Vagina (tissue), 2 donors: Measurements from ENCODE around the gene KIF5B. TPM values are rescaled to one million over a fixed set of nuclear protein-coding genes. Genes with fewer than 3 reads are reported as not detected.

Experiments
- DNase-seq, 2 donors: peaks; one replicate each; pipeline ENCODE4 v3.0.0-alpha.2; 2017; ENCODE audit errors: extremely low spot score in 2 of 2
- H3K27ac ChIP-seq: fragments of 200-600 bp; sonication (generic); one replicate; pipeline ENCODE4 v1.5.1; 2019
- H3K27me3 ChIP-seq: fragments of 200-600 bp; sonication (generic); one replicate; pipeline ENCODE4 v1.5.1; 2019
- H3K36me3 ChIP-seq, 2 donors: fragments of 200-600 bp; sonication (generic); one replicate each; pipeline ENCODE4 v1.5.1; 2017 to 2019
- H3K4me1 ChIP-seq: fragments of 200-600 bp; sonication (generic); one replicate; pipeline ENCODE4 v1.5.1; 2019
- H3K4me3 ChIP-seq, 2 donors: fragments of 200-600 bp; sonication (generic); 1 replicate in 1 of 2; 2 replicates in 1 of 2; pipeline ENCODE4 v1.5.1; 2016 to 2019
- H3K9me3 ChIP-seq: fragments of 200-600 bp; sonication (generic); one replicate; pipeline ENCODE4 v1.5.1; 2019
- POLR2A ChIP-seq, 2 donors: fragments of 450-650 bp; IDR thresholded peaks; one replicate each; pipeline ENCODE4 v1.6.1; 2017; ENCODE audit warnings: antibody characterized with exemption in 2 of 2, mild to moderate bottlenecking in 2 of 2, moderate library complexity in 2 of 2
- POLR2AphosphoS5 ChIP-seq, 2 donors: sonication (generic); formaldehyde crosslinking; IDR thresholded peaks; one replicate each; pipeline ENCODE4 v1.9.0; 2017; ENCODE audit warnings: antibody characterized with exemption in 2 of 2, mild to moderate bottlenecking in 2 of 2, low read depth in 1 of 2; ENCODE audit not compliant: insufficient read depth in 1 of 2
- intact Hi-C: fragments of 100-400 bp; cut with DNase I; formaldehyde crosslinking; loops from one replicate; pipeline ENCODE4 v1.15.1; 2023
- total RNA-seq: library from RNA; depleted of rRNA; stranded (reverse); fragments of >200 nt; gene quantifications from one replicate; pipeline ENCODE4 v1.2.3, GENCODE V29; 2016
- TF ChIP-seq, protein P1 (sequence below), 3 experiments: fragments of 450-650 bp in 2 of 3; fragments of 200-600 bp in 1 of 3; sonication (generic) in 1 of 3; IDR thresholded peaks; one replicate each; pipeline ENCODE4 v1.5.1; 2017 to 2019; ENCODE audit warnings: antibody characterized with exemption in 3 of 3, mild to moderate bottlenecking in 2 of 3, moderate library complexity in 2 of 3

KIF5B gene
- total RNA-seq, 1 donor from 2014 or later, result 74.2 TPM

GRCh38 chr10:32031920-32032319 lies 24.3 kb downstream of the KIF5B start:
- no peaks in the 10 kb centered on the region for H3K4me1 ChIP-seq
- no peak for DNase-seq
- H3K27me3 ChIP-seq, result no peaks in the 10 kb centered on the region
- no peak overlapping the region for H3K27ac ChIP-seq
- no peak for TF ChIP-seq POLR2A (IDR thresholded peaks at IDR 0.05)
- TF ChIP-seq, protein P1, sequence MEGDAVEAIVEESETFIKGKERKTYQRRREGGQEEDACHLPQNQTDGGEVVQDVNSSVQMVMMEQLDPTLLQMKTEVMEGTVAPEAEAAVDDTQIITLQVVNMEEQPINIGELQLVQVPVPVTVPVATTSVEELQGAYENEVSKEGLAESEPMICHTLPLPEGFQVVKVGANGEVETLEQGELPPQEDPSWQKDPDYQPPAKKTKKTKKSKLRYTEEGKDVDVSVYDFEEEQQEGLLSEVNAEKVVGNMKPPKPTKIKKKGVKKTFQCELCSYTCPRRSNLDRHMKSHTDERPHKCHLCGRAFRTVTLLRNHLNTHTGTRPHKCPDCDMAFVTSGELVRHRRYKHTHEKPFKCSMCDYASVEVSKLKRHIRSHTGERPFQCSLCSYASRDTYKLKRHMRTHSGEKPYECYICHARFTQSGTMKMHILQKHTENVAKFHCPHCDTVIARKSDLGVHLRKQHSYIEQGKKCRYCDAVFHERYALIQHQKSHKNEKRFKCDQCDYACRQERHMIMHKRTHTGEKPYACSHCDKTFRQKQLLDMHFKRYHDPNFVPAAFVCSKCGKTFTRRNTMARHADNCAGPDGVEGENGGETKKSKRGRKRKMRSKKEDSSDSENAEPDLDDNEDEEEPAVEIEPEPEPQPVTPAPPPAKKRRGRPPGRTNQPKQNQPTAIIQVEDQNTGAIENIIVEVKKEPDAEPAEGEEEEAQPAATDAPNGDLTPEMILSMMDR (IDR thresholded peaks at IDR 0.05), result no peak
- no peak for TF ChIP-seq POLR2AphosphoS5 (IDR thresholded peaks at IDR 0.05; ENCODE audit: insufficient read depth in 1 of 2, low read depth in 1 of 2)
- H3K36me3 ChIP-seq, result peaks cover 0 to 87% of the 10 kb centered on the region in 2 donors
- no peak overlapping the region for H3K4me3 ChIP-seq
- no peaks in the 10 kb centered on the region for H3K9me3 ChIP-seq
- intact Hi-C loops, result no loop called here

DNA sequence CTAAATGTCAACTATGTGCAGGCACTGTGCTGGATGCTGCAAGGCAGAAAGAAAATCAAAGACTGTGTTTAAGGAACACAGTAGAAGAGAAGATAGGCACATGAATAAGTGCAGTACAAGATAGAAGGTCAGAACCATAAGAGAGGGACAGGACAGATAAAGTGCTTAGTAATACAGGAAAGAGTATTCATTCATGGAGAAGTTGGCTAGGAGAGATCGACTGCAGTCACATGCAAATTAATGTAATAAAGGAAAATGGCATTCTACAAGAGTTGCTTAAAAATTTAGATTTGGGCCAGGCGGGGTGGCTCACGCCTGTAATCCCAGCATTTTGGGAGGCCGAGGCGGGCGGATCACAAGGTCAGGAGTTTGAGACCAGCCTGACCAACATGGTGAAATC lies 24.8 kb downstream of the KIF5B start:
- peaks cover 0 to 88% of the 10 kb centered on the region in 2 donors for H3K36me3 ChIP-seq
- TF ChIP-seq, protein P1 (IDR thresholded peaks at IDR 0.05), result no peak
- TF ChIP-seq POLR2AphosphoS5 (IDR thresholded peaks at IDR 0.05; ENCODE audit: insufficient read depth in 1 of 2, low read depth in 1 of 2), result no peak
- TF ChIP-seq POLR2A (IDR thresholded peaks at IDR 0.05), result no peak
- H3K4me3 ChIP-seq, result no peak overlapping the region
- H3K27ac ChIP-seq, result no peak overlapping the region
- H3K9me3 ChIP-seq, result no peaks in the 10 kb centered on the region
- no peaks in the 10 kb centered on the region for H3K4me1 ChIP-seq
- H3K27me3 ChIP-seq, result no peaks in the 10 kb centered on the region
- no peak for DNase-seq
- intact Hi-C loops, result no loop called here

GRCh38 chr10:32028710-32029109 lies 27.5 kb downstream of the KIF5B start:
- no peaks in the 10 kb centered on the region for H3K4me1 ChIP-seq
- no peak overlapping the region for H3K27ac ChIP-seq
- H3K4me3 ChIP-seq, result no peak overlapping the region
- H3K36me3 ChIP-seq, result peaks cover 0 to 85% of the 10 kb centered on the region in 2 donors
- H3K9me3 ChIP-seq, result no peaks in the 10 kb centered on the region
- DNase-seq, result no peak
- no peaks in the 10 kb centered on the region for H3K27me3 ChIP-seq
- TF ChIP-seq, protein P1 (IDR thresholded peaks at IDR 0.05), result no peak
- TF ChIP-seq POLR2A (IDR thresholded peaks at IDR 0.05) (no peak), POLR2AphosphoS5 (IDR thresholded peaks at IDR 0.05; ENCODE audit: insufficient read depth in 1 of 2, low read depth in 1 of 2) (no peak)
- intact Hi-C loops, result no loop called here

DNA sequence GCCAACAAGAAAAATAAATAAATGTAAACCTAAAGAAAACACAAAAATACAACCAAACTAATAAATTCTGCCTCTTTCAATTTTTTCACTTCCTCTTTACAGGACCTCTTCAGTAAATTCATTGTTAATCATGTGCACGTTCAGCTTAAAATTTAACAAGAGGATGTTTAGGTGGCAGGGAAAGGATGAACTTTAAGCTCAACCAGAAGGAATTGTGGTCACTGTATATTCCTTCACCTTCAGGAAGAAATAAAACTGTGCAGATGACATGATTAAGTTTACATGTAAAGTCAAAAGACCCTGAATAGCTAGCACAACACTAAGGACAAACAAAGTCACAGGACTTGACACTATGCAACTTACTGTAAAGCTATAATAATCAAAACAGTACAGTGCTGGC lies 33.0 kb downstream of the KIF5B start:
- no peak overlapping the region for H3K4me3 ChIP-seq
- no peaks in the 10 kb centered on the region for H3K9me3 ChIP-seq
- DNase-seq, result no peak
- no peaks in the 10 kb centered on the region for H3K4me1 ChIP-seq
- intact Hi-C loops, result no loop called here
- H3K36me3 ChIP-seq, result peaks cover 3 to 70% of the 10 kb centered on the region in 2 donors
- TF ChIP-seq, protein P1 (IDR thresholded peaks at IDR 0.05), result no peak
- TF ChIP-seq POLR2AphosphoS5 (IDR thresholded peaks at IDR 0.05; ENCODE audit: insufficient read depth in 1 of 2, low read depth in 1 of 2) (no peak), POLR2A (IDR thresholded peaks at IDR 0.05) (no peak)
- no peaks in the 10 kb centered on the region for H3K27me3 ChIP-seq
- no peak overlapping the region for H3K27ac ChIP-seq

DNA sequence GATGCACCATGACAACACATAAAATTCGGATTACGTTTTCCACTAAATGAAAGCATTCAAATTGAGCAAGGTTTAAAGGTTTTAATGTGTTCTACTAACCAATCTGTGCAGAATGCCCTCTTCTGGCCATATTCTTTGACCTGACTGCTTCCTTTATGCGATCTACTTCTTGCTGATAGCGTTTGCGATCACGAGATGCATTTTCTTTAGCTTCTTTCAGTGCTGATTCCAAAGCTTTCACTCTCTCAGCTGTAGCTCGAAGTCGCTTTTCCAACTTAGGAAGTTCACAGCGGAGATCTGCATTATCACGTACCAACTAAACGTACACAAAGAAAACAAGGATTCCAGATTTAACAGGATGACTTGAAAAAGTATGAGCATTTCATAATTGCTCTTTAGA lies 39.2 kb downstream of the KIF5B start:
- H3K36me3 ChIP-seq, result peaks cover 3 to 96% of the 10 kb centered on the region in 2 donors
- no peak overlapping the region for H3K4me3 ChIP-seq
- DNase-seq, result no peak
- no peak overlapping the region for H3K27ac ChIP-seq
- intact Hi-C loops, result no loop called here
- H3K9me3 ChIP-seq, result no peaks in the 10 kb centered on the region
- no peaks in the 10 kb centered on the region for H3K4me1 ChIP-seq
- TF ChIP-seq, protein P1 (IDR thresholded peaks at IDR 0.05), result no peak
- no peak for TF ChIP-seq POLR2A (IDR thresholded peaks at IDR 0.05)
- TF ChIP-seq POLR2AphosphoS5 (IDR thresholded peaks at IDR 0.05; ENCODE audit: insufficient read depth in 1 of 2, low read depth in 1 of 2), result no peak
- no peaks in the 10 kb centered on the region for H3K27me3 ChIP-seq
